HG03469 (cell line): ENCODE measurements around the gene SRM.
"Not testable (repeated sequence)": the region's sequence is repeated elsewhere in the genome, so short reads cannot be mapped to it uniquely, and the experiment has no call there.

ENCODE experiments used
- ATAC-seq: cut with Tn5 transposase; IDR thresholded peaks from one replicate; pipeline ENCODE4 v1.9.1; 2021; ENCODE audit warnings: mild to moderate bottlenecking, moderate library complexity, moderate number of reproducible peaks; ENCODE audit not compliant: unreplicated experiment

The SRM gene

GRCh38 chr1:11065796-11066195, 6.0 kb upstream of the SRM start:
- no peak for ATAC-seq

DNA sequence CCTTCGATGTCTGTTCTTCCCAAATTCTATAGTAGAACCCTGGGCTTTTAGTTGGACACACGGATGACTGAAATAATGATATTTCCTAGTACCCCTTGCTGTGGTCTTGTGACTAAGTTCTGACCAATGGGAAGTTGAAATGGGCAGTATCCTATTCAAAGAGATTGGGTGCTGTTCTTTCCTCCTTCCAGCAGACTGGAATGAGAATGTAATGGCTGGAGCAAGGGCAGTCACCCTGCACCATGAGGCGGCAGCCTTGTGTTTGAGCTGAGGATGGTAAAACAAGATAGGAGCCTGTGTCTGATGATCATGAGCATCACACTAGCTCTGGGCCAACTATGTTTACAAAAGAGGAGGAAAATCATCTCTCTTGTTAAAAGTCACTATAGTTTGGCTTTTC, 5.1 kb upstream of the SRM start:
- no peak for ATAC-seq

DNA sequence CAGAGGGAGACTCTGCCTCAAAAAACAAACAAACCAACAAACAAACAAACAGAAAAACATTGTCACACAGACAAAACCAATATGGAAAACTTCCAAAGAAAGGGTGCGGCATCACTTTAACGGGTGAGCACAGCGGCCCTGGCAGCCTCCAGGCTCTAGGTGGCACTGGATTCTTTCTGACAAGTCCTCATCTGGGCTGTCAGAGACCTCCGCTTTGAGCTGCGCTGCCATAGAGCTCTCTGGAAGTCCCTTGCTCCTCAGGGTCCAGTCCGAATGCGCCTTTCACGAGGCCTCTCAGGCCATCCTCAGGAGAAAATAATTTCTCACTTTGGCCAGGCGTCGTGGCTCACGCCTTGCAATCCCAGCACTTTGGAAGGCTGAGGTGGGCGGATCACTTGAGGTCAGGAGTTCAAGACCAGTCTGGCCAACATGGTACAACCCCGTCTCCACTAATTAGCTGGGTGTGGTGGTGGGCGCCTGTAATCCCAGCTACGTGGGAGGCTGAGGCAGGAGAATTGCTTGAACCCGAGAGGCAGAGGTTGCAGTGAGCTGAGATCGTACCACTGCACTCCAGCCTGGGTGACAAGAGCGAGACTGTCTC, 4.2 kb upstream of the SRM start:
- not testable (repeated sequence) for ATAC-seq

DNA sequence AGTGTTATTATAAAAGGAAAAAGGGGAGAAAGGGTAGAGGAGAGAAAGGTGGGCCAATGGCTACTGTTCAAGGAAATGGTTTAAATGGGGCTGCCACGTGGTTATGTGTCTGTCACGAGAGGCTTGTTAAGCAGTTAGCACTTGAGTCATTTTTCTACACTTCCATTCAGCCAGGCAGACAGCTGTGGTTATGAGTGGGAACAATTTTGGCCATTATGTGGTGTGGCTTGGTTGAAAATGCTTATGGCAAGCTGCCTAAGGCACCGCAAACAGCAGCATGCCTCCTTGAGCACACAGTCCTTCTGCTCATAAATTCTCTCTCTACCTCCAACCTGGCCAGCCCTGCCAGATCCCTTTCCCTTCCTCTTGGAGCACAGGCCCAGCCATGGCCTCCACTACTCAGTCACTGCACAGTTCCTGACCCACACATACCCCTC, 3.2 kb upstream of the SRM start:
- ATAC-seq: no peak

GRCh38 chr1:11061652-11062365, 2.0 kb upstream of the SRM start:
- ATAC-seq: no peak

DNA sequence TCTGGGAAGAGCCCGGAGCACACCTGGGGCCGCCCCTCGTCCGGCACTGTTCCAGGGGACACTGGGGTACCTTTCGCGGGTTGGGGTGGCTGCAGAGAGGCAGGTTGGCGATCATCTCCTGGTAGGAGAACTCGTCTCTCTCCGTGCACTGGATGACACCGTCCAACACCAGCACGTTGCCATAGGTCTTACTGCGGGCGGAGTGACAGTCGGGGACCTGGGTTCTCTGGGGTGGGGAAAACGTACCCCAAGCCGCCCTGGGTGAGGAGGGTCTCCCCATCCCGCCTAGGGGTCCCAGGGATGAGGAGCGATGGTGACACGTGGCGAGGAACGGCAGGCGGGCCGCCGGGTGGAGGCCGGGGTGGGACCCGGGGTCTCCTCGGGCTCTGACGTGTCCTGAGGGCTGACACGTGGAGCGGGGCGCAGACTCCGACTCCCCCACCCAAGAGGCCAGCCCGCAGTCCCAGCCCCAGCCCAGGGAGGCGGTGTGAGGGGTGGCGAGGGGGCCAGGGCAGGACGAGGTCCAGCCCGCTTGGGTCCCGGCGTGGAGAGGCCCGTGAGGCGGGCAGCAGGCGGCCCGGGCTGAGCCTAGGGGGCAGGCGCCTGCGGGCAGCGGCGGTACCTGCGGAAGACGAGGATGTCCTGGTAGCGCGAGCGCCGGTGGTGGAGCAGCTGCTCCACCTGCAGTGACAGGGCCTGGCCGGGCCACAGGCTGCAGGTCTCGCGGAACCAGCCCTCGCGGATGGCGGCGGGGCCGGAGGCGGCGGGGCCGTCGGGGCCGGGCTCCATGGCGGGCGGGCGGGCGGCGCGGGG, 457 bp downstream of the SRM start:
- ATAC-seq: no peak

DNA sequence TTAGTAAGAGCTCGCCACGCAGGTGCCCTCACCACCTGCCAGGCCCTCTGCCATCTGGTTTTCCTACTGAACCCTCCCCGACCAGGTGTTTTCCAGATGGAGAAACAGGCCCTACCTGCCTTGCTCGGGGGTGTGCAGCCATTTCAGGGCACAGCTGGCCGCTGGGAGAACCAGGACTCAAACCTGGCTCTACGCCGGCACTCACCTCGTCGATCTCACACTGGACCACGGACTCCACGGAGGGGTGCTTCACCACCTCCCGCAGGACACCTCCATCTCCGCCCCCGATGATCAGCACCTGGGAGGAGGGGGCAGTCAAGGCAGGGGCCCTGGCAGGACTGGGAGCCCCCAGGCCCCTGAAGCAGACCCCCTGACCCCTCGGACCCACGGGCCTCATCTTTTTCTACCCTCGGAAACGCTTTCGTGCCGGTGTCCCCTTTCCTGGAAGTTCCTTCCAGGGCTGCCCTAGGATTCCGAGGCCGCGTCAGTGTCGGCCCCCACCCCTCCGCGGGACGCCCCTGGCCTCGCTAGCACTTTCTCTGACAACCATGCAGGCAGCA, 1.1 kb downstream of the SRM start:
- ATAC-seq: no peak

DNA sequence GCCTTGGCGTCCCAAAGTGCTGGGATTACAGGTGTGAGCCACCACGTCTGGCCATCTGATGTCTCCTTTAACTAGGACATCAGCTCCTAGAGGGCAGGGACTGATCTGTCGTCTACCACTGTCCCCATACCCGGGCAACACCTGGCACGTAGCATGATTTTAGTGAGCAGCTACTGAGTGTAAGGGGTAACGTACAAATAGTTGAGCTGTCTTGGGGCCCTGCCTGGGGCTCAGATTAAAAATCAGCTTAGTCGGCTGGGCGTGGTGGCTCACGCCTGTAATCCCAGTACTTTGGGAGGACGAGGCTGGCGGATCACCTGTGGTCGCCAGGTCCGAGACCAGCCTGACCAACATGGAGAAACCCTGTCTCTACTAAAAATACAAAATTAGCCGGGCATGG, 1.8 kb downstream of the SRM start:
- no peak for ATAC-seq

- ATAC-seq: no peak
These were observed 2.3 kb downstream of the SRM start for GRCh38 chr1:11057477-11057876.

GRCh38 chr1:11056504-11056903, 3.3 kb downstream of the SRM start:
- ATAC-seq: no peak

DNA sequence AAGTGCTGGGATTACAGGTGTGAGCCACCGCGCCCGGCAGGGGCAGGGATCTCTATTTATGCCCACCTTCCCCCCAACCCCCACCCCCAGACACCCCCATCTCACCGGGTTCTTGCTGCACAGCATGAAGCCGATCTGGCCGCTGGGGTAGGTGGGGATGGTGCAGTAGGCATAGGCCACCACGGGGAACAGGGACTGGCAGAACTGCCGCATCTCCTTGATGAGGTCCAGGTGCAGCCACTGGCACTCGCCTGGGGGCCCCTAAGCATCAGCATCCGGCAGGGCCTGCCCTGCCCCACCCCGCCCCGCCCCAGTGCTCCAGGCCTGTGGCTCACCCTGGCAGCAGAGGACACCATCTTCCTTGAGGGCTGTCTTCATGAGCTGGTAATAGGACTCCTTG, 4.1 kb downstream of the SRM start:
- ATAC-seq: no peak

GRCh38 chr1:11054666-11055065, 5.2 kb downstream of the SRM start:
- no peak for ATAC-seq

GRCh38 chr1:11054181-11054580, 5.6 kb downstream of the SRM start:
- ATAC-seq: no peak

GRCh38 chr1:11053758-11054137, 6.1 kb downstream of the SRM start:
- no peak for ATAC-seq

- no peak for ATAC-seq
These were observed 6.7 kb downstream of the SRM start for GRCh38 chr1:11052839-11053757.

- no peak for ATAC-seq
These were observed 7.9 kb downstream of the SRM start for GRCh38 chr1:11051781-11052511.

DNA sequence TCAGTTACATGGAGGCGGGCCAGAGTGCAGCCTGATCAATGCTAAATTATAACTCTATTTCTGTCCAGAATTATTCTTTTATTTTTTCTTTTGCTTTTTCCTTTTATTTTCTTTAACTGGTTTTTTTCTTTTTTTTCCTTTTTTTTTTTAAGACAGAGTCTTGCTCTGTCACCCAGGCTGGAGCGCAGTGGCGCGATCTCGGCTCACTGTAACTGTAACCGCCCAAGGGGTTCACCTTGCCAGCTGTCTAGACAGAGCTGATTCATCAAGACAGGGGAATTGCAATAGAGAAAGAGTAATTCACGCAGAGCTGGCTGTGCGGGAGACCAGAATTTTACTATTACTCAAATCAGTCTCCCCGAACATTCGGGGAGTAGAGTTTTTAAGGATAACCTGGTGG, 8.7 kb downstream of the SRM start:
- not testable (repeated sequence) for ATAC-seq

DNA sequence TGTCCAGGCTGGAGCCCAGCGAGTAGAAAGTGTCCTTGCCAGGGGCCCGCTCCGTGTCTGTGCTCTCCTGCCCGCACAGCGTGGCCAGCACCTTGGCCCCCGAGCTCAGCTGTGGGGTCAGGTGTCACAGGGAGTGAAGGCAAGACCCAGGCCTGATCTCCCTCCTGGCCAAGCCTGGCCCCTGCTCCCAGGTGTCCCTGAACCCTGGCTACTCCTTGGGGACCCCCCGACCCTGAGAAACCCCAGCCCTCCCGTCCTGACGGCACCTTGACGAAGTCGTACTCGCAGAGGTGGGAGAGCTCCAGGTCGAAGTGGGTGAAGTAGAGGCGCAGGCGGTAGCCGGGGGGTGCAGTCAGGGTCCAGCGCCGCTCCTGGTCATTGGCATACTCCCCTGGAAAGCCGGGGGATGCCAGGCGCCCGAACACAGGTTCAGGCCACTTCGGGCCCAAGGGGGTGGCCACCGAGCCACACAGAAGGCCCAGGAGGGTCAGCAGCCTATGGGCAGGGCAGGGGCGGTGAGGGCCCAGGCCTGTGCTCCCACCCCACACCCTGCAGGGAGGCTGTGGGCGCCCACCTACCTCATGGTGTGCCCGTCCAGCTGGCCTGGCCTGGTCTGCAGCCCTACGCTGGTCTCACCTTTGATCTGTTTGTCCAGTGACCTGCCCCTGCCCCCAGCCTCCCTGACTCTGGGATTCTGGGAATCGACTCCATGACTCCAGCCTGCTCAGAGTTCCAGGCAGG, 13.0 kb downstream of the SRM start, which contains the start of gene MASP2:
MASP2 (minus strand) TSS at position 615 of the 741 bp plus-strand sequence; CDS start at position 583, 32 bp downstream.
- ATAC-seq: no peak

DNA sequence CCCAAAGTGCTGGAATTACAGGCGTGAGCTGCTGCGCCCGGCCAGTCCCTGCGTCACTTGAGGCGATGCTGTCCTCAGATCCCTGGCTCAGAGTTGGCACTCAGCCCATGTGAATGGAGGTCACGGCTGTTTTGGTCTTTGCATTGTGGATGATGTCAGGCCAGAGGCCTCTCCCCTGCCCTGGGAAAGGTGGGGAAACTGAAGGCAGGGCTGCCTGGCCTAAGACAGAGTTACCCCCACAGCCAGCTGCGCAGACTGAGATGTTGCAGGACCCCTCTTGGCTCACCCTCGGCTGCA, 13.6 kb downstream of the SRM start:
- no peak for ATAC-seq
